KG1 (cell line): Measurements from ENCODE around the gene DDIT3.

Experiments used
- DNase-seq: peaks from one replicate; lab custom pipeline; 2025; lab: John Stamatoyannopoulos, UW

Gene DDIT3

GRCh38 chr12:57467915-57468314 lies 52.4 kb downstream of the DDIT3 start:
- DNase-seq, result no peak

GRCh38 chr12:57467212-57467874 lies 53.0 kb downstream of the DDIT3 start:
- no peak for DNase-seq
